HepG2 (cell line): ENCODE data around the gene KANK3. TPM values are rescaled to one million over a fixed set of nuclear protein-coding genes. Genes with fewer than 3 reads are reported as not detected.

ENCODE experiments used
- ATF7 ChIP-seq, 2 experiments: fragments of 450-650 bp in 1 of 2; sonication (generic) in 1 of 2; formaldehyde crosslinking in 1 of 2; IDR thresholded peaks; 2 replicates each; pipeline versions ENCODE4 v1.4.0 to v1.6.1; 2016 to 2020; ENCODE audit warnings: antibody characterized with exemption in 1 of 2, mild to moderate bottlenecking in 1 of 2, missing genetic modification reagents in 1 of 2
- CHD2 ChIP-seq: IDR thresholded peaks from 2 replicates; pipeline ENCODE4 v1.6.1; 2011; ENCODE audit warnings: low read depth, low read length, improper control_type of control experiment
- ERF ChIP-seq: IDR thresholded peaks from 2 replicates; pipeline ENCODE4 v1.6.1; 2018; ENCODE audit warnings: missing biosample characterization, missing genetic modification reagents
- MED8 ChIP-seq: sonication (generic); formaldehyde crosslinking; IDR thresholded peaks from 2 replicates; pipeline ENCODE4 v1.8.1; 2023; ENCODE audit warnings: mild to moderate bottlenecking, missing genetic modification reagents; ENCODE audit not compliant: insufficient replicate concordance
- NKX3-1 ChIP-seq: sonication (generic); formaldehyde crosslinking; IDR thresholded peaks from 2 replicates; pipeline ENCODE4 v1.5.0; 2020; ENCODE audit warnings: missing genetic modification reagents
- ONECUT2 ChIP-seq: sonication (generic); formaldehyde crosslinking; IDR thresholded peaks from 2 replicates; pipeline ENCODE4 v1.4.0; 2020; ENCODE audit warnings: missing genetic modification reagents
- POLR2A ChIP-seq, 2 experiments: IDR thresholded peaks; 2 replicates each; pipeline ENCODE4 v1.6.1; 2011; ENCODE audit warnings: low read depth in 2 of 2, low read length in 2 of 2, mild to moderate bottlenecking in 1 of 2, moderate library complexity in 1 of 2; ENCODE audit not compliant: insufficient read depth in 1 of 2
- POLR2G ChIP-seq: fragments of 200-400 bp; formaldehyde crosslinking; IDR thresholded peaks from 2 replicates; pipeline ENCODE4 v1.6.1; 2018; ENCODE audit warnings: mild to moderate bottlenecking, low read depth, low read length, moderate library complexity
- ZMYM4 ChIP-seq: sonication (generic); formaldehyde crosslinking; IDR thresholded peaks from 2 replicates; pipeline ENCODE4 v1.8.1; 2023; ENCODE audit warnings: mild to moderate bottlenecking, missing genetic modification reagents
- ZNF143 ChIP-seq: sonication (generic); formaldehyde crosslinking; IDR thresholded peaks from 2 replicates; pipeline ENCODE4 v1.4.0; 2020; ENCODE audit warnings: missing genetic modification reagents
- ZNF629 ChIP-seq: sonication (generic); formaldehyde crosslinking; conservative IDR thresholded peaks from 2 replicates; pipeline ENCODE4 v1.5.0; 2020; ENCODE audit warnings: missing genetic modification reagents
- ZNF761 ChIP-seq: sonication (generic); formaldehyde crosslinking; conservative IDR thresholded peaks from 2 replicates; pipeline ENCODE4 v1.4.0; 2020; ENCODE audit warnings: mild to moderate bottlenecking, missing genetic modification reagents
- polyA plus RNA-seq, 8 experiments: library from polyadenylated mRNA; depleted of rRNA in 3 of 8; stranded (reverse) in 7 of 8; unstranded in 1 of 8; fragments of >200 nt; fragmentation: Illumina TruSeq in 4 of 8; extraction: Trizol in 4 of 8; gene quantifications; 2 replicates each; pipeline versions ENCODE4 v1.2.1 to v1.2.3, GENCODE V29; 2011 to 2016; ENCODE audit warnings: low read depth in 4 of 8, missing spikeins in 1 of 8, mixed read lengths in 1 of 8; ENCODE audit not compliant: insufficient read depth in 1 of 8
- total RNA-seq, 5 experiments: library from RNA; depleted of rRNA; stranded (reverse); fragments of >200 nt; fragmentation: Illumina TruSeq; extraction: Trizol; gene quantifications; 2 replicates each; pipeline ENCODE4 v1.2.3, GENCODE V29; 2016; ENCODE audit warnings: low read depth in 1 of 5
- TF ChIP-seq, protein P1 (sequence below): sonication (generic); formaldehyde crosslinking; IDR thresholded peaks from 2 replicates; pipeline ENCODE4 v1.9.0; 2021; ENCODE audit warnings: mild to moderate bottlenecking, missing genetic modification reagents
- TF ChIP-seq, protein P2 (sequence below): sonication (generic); formaldehyde crosslinking; IDR thresholded peaks from 2 replicates; pipeline ENCODE4 v1.5.1; 2020; ENCODE audit warnings: mild to moderate bottlenecking, moderate library complexity, missing genetic modification reagents
- TF ChIP-seq, protein P3 (sequence below): sonication (generic); formaldehyde crosslinking; IDR thresholded peaks from 2 replicates; pipeline ENCODE4 v1.5.0; 2020; ENCODE audit warnings: missing genetic modification reagents
- TF ChIP-seq, protein P4 (sequence below): IDR thresholded peaks from 2 replicates; pipeline ENCODE4 v1.6.1; 2016; ENCODE audit warnings: missing compliant biosample characterization, missing genetic modification reagents, borderline replicate concordance

Gene KANK3
- total and polyA plus RNA-seq, 2 of the 13 experiments (the other 11 are each of a cell fraction or from before 2014, with no cell fraction given), result 0.15 to 0.20 TPM

DNA sequence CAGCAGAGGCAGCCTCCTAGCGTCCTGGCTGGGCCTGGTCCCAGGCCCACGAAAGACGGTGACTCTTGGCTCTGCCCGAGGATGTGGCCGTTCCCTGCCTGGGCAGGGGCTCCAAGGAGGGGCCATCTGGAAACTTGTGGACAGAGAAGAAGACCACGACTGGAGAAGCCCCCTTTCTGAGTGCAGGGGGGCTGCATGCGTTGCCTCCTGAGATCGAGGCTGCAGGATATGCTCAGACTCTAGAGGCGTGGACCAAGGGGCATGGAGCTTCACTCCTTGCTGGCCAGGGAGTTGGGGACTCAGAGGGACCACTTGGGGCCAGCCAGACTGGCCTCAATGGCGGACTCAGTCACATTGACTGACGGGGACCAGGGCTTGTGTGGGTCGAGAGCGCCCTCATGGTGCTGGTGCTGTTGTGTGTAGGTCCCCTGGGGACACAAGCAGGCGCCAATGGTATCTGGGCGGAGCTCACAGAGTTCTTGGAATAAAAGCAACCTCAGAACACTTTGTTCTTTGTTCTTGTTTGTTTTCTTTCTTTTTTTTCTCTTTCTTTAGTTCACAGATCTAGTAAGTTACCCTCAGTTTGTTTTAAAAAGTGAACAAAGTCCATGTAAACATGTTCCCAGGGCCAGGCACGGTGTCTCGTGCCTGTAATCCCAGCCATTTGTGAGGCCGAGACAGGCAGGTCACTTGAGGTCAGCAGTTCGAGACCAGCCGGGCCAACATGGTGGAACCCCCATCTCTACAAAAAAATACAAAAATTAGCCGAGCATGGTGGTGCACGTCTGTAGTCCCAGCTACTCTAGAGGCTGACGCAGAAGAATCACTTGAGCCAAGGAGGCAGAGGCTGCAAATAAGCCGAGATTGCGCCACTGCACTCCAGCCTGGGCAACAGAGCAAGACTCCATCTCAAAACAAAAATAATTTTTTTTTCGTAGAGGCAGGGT is 31.1 kb upstream of the KANK3 start (continued):
- TF ChIP-seq, protein P1, sequence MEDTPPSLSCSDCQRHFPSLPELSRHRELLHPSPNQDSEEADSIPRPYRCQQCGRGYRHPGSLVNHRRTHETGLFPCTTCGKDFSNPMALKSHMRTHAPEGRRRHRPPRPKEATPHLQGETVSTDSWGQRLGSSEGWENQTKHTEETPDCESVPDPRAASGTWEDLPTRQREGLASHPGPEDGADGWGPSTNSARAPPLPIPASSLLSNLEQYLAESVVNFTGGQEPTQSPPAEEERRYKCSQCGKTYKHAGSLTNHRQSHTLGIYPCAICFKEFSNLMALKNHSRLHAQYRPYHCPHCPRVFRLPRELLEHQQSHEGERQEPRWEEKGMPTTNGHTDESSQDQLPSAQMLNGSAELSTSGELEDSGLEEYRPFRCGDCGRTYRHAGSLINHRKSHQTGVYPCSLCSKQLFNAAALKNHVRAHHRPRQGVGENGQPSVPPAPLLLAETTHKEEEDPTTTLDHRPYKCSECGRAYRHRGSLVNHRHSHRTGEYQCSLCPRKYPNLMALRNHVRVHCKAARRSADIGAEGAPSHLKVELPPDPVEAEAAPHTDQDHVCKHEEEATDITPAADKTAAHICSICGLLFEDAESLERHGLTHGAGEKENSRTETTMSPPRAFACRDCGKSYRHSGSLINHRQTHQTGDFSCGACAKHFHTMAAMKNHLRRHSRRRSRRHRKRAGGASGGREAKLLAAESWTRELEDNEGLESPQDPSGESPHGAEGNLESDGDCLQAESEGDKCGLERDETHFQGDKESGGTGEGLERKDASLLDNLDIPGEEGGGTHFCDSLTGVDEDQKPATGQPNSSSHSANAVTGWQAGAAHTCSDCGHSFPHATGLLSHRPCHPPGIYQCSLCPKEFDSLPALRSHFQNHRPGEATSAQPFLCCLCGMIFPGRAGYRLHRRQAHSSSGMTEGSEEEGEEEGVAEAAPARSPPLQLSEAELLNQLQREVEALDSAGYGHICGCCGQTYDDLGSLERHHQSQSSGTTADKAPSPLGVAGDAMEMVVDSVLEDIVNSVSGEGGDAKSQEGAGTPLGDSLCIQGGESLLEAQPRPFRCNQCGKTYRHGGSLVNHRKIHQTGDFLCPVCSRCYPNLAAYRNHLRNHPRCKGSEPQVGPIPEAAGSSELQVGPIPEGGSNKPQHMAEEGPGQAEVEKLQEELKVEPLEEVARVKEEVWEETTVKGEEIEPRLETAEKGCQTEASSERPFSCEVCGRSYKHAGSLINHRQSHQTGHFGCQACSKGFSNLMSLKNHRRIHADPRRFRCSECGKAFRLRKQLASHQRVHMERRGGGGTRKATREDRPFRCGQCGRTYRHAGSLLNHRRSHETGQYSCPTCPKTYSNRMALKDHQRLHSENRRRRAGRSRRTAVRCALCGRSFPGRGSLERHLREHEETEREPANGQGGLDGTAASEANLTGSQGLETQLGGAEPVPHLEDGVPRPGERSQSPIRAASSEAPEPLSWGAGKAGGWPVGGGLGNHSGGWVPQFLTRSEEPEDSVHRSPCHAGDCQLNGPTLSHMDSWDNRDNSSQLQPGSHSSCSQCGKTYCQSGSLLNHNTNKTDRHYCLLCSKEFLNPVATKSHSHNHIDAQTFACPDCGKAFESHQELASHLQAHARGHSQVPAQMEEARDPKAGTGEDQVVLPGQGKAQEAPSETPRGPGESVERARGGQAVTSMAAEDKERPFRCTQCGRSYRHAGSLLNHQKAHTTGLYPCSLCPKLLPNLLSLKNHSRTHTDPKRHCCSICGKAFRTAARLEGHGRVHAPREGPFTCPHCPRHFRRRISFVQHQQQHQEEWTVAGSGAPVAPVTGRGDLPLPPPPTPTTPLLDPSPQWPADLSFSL (CRISPR knock-in tag), result 0 out of 2 replicates have a peak, but pooled peaks have one; percentile 35
- TF ChIP-seq, protein P2, sequence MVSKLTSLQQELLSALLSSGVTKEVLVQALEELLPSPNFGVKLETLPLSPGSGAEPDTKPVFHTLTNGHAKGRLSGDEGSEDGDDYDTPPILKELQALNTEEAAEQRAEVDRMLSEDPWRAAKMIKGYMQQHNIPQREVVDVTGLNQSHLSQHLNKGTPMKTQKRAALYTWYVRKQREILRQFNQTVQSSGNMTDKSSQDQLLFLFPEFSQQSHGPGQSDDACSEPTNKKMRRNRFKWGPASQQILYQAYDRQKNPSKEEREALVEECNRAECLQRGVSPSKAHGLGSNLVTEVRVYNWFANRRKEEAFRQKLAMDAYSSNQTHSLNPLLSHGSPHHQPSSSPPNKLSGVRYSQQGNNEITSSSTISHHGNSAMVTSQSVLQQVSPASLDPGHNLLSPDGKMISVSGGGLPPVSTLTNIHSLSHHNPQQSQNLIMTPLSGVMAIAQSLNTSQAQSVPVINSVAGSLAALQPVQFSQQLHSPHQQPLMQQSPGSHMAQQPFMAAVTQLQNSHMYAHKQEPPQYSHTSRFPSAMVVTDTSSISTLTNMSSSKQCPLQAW (CRISPR knock-in tag), result peak; percentile 87
- TF ChIP-seq CHD2 (no peak), ZNF143 (CRISPR knock-in tag) (peak; percentile 27; the same call in 1 of the 2 replicates), ERF (peak; percentile 87), NKX3-1 (CRISPR knock-in tag) (0 out of 2 replicates have a peak, but pooled peaks have one; percentile 21), ONECUT2 (CRISPR knock-in tag) (no peak), POLR2A (IDR thresholded peaks at IDR 0.05; ENCODE audit: insufficient read depth in 1 of 2, low read depth in 2 of 2, low read length in 2 of 2) (peak in 1 of 2 experiments; percentile 23; a peak in 1 of 4 replicates), POLR2G (no peak), ZNF761 (no peak), ZNF629 (CRISPR knock-in tag) (peak; percentile 65), ATF7 (IDR thresholded peaks at IDR 0.05) (no peak), ATF7 (CRISPR knock-in tag; IDR thresholded peaks at IDR 0.05) (0 out of 2 replicates have a peak, but pooled peaks have one; percentile 40), MED8 (CRISPR knock-in tag) (peak; percentile 65), ZMYM4 (CRISPR knock-in tag) (peak; percentile 73)
- TF ChIP-seq, protein P3, sequence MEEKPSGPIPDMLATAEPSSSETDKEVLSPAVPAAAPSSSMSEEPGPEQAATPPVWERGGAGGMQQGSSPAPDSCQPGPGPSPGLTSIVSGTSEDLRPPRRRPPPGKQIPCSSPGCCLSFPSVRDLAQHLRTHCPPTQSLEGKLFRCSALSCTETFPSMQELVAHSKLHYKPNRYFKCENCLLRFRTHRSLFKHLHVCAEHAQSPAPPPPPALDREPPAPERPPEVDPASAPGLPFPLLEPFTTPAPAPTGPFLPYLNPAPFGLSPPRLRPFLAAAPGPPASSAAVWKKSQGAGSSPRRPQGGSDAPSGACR (CRISPR knock-in tag), result peak; percentile 59; the same call in 1 of the 2 replicates
- TF ChIP-seq, protein P4, sequence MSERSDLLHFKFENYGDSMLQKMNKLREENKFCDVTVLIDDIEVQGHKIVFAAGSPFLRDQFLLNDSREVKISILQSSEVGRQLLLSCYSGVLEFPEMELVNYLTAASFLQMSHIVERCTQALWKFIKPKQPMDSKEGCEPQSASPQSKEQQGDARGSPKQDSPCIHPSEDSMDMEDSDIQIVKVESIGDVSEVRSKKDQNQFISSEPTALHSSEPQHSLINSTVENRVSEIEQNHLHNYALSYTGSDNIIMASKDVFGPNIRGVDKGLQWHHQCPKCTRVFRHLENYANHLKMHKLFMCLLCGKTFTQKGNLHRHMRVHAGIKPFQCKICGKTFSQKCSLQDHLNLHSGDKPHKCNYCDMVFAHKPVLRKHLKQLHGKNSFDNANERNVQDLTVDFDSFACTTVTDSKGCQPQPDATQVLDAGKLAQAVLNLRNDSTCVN (CRISPR knock-in tag), result no peak
